GM04504 (cell line): ENCODE results near the gene C22orf39.

Experiments used
- DNase-seq: peaks from one replicate; pipeline ENCODE4 v3.0.0-alpha.2; 2012; ENCODE audit warnings: low read depth

C22orf39 gene

GRCh38 chr22:19429950-19430889 is 17.3 kb downstream of the C22orf39 start:
- DNase-seq: no peak

GRCh38 chr22:19424186-19424500 is 23.4 kb downstream of the C22orf39 start:
- DNase-seq: no peak

DNA sequence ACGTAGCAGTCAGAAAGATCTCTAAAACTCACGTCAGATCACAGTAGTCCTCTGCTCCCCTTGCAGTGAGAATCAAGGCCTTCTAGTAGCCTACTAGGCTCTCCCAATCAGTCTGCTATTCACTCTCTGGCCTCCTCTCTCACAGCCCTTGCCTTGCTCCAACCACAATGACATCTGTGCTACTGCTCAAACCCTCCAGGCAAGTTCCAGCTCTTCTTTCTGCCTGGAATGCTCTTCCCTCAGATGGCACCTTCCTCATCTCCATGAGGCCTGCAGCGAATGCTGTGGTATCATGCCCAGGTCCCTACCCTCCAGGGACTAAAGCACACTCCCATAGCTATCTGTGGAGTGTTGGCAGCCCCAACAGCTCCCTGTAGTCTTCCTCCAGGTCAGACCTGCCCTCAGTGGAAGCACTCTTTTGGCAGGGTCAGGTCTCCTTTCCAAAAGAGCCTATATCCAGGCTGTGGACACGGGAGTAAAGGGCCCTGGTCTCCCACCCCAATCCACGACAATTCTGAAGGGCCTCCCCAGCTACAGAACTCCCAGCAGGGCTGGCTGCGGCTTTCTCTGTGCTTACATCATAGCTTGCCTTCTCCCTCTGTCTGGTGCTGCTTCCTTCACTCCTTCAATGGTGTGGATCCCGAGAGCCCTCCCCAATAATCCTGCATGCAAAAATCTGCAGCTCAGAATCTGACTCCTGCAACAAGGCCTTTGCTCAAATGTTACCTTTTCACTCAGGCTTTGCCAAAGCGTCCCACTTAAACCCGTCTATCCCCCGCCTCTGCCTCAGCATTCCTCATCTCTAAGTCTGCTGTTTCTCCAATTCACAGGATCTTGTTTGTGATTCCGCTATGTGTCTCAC is 24.8 kb downstream of the C22orf39 start:
- no peak for DNase-seq

DNA sequence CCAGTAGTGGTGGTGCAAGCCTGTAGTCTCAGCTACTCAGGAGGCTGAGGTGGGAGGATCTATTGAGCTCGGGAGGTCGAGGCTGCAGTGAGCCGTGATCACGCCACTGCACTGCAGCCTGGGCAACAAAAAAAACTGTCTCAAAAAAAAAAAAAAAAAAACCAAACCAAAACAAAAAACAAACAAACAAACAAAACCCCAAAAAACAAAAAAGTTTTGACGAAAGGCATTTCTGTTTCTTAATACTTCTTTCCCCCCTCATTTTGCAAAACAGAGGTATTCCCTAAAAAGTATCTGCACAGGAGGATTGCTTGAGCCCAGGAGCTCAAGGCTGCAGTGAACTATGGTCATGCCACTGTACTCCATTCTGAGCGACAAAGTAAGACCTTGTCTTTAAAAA is 27.2 kb downstream of the C22orf39 start:
- DNase-seq: no peak

GRCh38 chr22:19419464-19420178 is 27.9 kb downstream of the C22orf39 start:
- no peak for DNase-seq

DNA sequence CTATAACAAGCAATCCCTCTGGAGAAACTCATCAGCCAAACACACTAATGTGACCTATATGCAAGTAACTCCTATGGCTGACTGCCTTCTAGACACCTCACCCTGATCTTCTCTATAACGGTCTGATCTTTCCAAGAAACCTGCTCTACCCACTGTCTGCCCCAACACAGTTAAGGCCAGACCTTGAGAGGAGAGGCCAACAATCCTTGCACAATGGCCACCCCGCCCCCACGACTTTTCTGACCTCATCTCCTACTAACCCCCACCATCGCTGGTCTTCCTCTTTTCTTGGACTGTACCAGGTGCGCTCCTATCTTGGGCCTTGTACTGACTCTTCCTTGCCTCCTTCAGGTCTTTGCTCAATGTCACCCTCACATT is 28.4 kb downstream of the C22orf39 start:
- no peak for DNase-seq

DNA sequence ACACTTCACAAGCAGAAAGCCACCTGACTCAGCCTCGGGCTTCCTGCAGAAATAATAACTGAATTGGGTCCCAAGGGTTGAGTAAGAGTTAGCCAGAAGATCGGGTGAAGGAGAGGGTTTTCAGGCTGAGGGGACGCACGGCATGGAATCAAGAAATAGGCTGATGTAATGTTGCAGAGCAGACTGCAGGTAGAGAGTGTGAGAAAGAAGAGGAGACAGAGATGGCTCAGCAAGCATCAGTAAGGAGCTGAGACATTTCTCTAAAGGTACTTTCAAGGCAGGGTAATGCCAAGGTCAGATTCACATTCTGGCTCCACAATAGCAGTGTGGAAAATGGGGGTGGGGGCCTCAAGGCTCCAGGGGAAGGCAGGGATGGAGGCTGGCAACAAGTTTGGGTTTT is 34.6 kb downstream of the C22orf39 start:
- no peak for DNase-seq

GRCh38 chr22:19412478-19412877 is 35.0 kb downstream of the C22orf39 start:
- no peak for DNase-seq

GRCh38 chr22:19411690-19412045 is 35.8 kb downstream of the C22orf39 start:
- DNase-seq: no peak

DNA sequence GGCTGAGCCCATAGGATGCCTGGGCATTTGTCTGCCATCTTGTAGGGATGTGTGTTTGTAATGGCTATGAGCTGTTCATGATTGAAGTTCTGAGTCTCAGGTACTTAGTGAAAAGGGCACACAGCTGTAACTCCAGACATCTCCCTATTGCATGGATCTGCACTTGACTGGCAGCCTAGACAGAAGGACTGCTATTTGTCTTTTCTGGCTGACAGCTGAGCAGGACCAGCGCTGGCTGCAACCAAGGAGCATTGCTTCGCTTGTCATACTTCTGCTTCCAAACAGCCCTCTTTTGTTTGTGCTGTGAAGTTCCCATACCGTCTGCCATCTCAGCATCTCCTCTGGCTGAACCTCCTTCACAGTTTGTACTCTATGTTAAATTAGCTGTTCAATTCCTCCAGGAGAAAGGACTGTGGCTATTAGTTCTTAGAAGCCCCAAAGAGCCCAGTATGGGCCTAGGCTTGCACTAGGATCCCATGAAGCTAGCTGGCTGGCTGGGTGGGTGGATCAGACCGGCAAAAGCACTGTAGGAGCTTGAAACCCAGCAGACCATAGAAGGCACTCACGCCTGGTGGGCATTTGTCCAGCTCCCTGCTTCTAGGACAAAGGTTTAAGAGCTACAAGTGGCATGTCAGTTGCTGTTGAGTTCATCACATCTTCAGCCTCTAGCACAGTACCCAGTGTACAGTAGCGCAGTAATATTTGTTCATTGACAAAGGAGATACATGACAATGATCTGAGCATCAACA is 36.4 kb downstream of the C22orf39 start:
- DNase-seq: no peak

DNA sequence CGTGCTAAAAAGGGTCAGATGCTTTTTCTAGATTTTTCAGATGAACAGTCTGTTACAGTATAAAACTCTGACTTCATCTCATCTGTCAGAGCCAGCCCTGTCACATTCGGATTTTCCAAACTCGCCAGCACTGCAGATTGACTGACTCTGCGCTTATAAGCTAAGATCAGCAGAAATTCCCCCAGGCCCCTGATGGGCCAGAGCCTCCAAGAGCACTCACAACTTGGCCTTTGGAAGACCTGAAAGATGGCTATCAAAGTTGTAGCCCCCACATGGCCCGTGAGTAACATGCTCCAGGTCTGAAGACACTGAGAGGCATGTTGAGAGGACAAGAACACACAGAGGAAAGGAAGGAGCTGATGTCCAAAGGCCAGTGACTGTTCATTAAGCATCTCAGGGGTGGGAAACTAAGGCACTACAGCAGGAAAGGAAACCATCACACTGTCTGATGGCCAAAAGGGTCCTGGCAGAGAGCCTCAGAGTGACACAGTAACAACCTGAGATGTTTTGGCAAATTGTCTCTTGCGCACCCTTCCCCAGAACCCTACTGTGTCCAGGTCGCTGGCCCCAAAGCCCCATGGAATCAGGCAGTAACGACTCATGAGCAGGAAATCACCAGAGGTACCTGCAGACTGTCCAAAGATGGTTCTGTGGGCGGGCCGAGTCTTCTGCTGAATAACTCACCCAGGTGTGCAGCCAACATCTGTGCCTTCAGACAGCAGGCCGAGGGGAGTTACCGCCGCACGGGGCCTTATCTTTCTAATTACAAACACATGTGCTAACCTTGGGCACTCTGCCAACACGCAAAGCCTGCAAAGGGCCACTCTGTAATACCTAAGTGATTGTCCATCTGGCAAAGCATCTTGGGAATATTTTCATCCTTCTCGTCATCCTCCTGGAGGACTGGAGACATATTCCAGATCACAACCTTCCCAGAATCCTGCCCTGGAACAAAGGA is 39.6 kb downstream of the C22orf39 start:
- no peak for DNase-seq

DNA sequence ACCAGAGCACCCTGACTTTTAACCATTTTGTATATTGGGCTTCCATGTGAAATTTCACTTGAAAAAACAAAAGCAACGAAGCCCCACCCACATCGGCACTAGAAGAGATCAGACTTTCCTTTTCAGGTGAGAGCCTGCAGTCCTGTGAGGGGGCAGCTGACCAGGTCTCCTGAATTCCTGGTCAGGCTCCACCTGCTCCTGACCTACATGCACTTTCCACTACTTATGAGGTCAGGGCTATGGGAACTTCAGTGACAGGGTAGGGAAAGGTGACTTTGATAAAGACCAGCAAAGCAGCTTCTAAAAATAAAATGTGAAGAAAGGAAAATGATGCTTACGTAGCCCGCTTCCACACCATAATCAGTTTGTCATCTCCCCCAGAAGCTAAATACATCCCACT is 40.7 kb downstream of the C22orf39 start:
- no peak for DNase-seq

GRCh38 chr22:19406281-19406811 is 41.2 kb downstream of the C22orf39 start:
- DNase-seq: no peak

DNA sequence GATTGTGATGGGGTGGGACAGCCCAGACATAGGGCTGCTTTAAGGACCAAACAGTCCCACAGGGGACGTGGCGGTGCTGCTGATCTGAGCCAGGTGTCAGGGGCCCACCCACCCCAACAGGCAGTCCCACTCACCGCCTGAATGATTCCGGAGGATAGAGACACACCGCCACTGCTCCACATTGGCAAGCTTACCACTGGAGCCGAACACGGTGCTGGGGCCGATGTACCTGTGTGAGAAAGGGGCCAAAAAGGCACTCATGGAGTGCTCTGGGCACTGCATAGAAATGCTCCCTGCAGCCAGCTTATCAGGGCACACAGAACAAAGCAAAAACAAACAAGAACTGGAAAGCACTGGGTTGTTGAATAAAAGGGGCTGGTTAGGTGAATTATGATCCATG is 41.9 kb downstream of the C22orf39 start:
- no peak for DNase-seq

DNA sequence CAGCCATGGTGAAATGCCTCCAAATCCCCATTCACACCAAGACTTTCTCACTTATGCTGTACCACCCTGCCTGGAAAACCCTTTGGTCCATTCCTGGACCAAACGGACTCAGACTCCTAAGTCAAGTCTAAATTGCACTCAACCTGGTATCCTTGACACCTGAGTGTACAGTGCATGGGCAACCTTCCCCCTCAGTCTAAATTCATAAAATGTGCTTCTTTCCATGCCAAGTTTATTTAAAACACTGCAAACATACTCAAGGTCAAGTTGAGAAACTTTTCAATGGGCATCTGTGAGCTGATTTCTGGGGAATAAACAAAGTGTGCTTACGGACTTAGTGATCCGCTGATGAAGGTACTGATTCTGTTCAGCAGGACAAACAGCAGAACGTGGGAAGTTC is 42.4 kb downstream of the C22orf39 start:
- DNase-seq: no peak

DNA sequence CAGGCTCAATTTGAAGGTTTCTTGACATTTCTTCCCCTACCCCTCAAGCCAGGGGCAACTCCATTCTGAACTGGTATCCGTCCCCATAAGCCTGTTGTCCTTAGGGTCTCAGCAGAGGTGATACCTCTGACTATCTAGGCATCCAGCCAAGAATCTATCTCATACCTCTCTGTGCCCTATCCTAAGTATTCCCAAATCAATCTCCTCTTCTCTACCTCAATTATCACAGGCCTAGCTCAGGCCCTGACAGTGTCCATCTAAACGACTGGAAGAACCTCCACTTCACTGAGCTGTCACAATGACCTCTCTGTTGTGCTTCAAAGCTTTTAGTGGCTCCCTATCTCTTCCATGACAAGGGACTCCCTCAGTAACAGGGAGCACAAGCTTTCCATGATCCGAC is 42.8 kb downstream of the C22orf39 start:
- DNase-seq: no peak

GRCh38 chr22:19402642-19403191 is 44.8 kb downstream of the C22orf39 start:
- no peak for DNase-seq

DNA sequence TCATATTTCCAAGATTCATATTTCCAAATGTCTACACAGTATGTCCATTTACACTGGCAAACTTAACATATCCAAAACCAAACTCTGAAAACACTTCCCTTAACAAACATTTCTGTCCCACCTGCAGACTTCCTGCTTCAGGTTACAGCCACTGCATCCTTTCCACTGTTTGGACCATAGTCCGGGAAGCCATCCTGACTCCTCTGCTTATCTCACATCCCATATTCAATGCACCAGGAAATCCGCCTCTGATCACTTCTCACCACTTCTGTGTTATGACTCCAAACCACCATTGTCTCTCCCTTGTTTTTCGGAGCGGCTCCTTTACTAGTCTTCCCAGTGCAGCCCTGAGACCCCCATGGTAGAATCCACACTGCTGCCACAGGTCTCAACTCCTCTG is 46.0 kb downstream of the C22orf39 start:
- DNase-seq: no peak

DNA sequence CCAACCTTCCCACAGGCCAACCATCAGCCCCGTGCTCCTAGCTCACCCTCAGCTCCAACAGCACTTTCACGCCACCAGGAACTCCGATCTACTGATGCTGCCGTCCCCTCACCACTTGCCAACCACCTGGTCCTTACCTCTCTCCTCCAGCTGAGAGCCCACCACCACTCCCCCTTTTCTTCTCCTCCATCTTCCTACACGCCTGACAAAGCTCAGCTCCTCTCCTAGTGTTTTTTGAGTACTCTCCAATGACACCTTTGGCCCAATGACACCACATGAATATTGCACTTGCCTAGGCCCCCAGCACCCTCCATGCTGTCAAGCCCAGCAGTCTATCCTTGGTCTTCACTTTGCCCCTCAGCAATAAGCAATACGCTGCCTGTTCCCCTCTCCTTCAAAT is 46.6 kb downstream of the C22orf39 start:
- no peak for DNase-seq

DNA sequence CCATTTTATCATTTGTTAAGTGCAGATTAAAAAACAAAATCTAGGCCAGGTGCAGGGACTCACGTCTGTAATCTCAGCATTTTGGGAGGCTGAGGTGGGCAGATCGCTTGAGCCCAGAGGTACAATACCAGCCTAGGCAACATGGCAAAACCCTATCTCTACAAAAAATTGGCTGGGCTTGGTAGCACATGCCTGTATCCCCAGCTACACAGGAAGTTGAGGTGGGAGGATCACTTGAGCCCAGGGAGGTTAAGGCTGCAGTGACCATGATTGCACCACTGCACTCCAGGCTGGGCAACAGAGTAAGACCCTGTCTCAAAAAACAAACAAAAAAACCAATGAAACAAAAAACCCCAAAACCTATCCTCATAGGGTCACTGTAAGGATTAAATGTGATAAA is 48.9 kb downstream of the C22orf39 start:
- no peak for DNase-seq
